PC-9 (cell line): ENCODE measurements around the gene ZCCHC13.

Experiments used
- EZH2 ChIP-seq: fragments of 200-600 bp; sonication (generic); IDR thresholded peaks from 2 replicates; pipeline ENCODE4 v1.8.0; 2017; ENCODE audit warnings: antibody characterized with exemption, low read depth
- TF ChIP-seq, protein P1 (sequence below): fragments of 200-600 bp; sonication (generic); conservative IDR thresholded peaks from 2 replicates; pipeline ENCODE4 v1.6.1; 2017; ENCODE audit warnings: mixed run types, antibody characterized with exemption, mild to moderate bottlenecking, moderate library complexity

DNA sequence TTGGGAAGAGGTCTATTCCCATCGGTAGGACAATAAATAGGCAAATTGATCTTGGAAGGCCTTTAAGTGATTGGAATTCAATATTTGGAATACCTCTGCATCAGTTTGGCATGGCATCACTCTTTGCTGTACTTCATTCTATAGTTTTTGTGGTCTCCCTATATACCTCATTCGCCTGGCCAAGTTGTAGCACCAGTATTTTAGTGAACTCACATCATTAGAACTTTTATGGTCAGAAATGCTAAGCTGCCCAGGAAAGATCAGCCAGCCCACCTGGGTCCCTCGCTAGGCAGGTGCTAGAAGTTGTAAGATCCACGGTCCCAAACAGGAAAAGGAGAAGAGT lies 40.3 kb downstream of the ZCCHC13 start:
- TF ChIP-seq, protein P1, sequence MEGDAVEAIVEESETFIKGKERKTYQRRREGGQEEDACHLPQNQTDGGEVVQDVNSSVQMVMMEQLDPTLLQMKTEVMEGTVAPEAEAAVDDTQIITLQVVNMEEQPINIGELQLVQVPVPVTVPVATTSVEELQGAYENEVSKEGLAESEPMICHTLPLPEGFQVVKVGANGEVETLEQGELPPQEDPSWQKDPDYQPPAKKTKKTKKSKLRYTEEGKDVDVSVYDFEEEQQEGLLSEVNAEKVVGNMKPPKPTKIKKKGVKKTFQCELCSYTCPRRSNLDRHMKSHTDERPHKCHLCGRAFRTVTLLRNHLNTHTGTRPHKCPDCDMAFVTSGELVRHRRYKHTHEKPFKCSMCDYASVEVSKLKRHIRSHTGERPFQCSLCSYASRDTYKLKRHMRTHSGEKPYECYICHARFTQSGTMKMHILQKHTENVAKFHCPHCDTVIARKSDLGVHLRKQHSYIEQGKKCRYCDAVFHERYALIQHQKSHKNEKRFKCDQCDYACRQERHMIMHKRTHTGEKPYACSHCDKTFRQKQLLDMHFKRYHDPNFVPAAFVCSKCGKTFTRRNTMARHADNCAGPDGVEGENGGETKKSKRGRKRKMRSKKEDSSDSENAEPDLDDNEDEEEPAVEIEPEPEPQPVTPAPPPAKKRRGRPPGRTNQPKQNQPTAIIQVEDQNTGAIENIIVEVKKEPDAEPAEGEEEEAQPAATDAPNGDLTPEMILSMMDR: peak; percentile 31; the same call in 1 of the 2 replicates
- TF ChIP-seq EZH2: no peak
